HEK293T (cell line): ENCODE results near the gene GPHN.

Experiments
- BHLHE40 ChIP-seq: fragments of 450-650 bp; IDR thresholded peaks from 2 replicates; pipeline ENCODE4 v1.6.1; 2016; ENCODE audit warnings: mild to moderate bottlenecking, moderate library complexity, borderline replicate concordance
- FOXA1 ChIP-seq: fragments of 450-650 bp; IDR thresholded peaks from 2 replicates; pipeline ENCODE4 v1.6.1; 2016; ENCODE audit warnings: mild to moderate bottlenecking
- FOXK2 ChIP-seq: fragments of 450-650 bp; IDR thresholded peaks from 2 replicates; pipeline ENCODE4 v1.6.1; 2016; ENCODE audit warnings: mild to moderate bottlenecking
- PKNOX1 ChIP-seq: fragments of 450-650 bp; IDR thresholded peaks from 2 replicates; pipeline ENCODE4 v1.6.1; 2016
- SP1 ChIP-seq: fragments of 450-650 bp; IDR thresholded peaks from 2 replicates; pipeline ENCODE4 v1.6.1; 2017
- SUZ12 ChIP-seq: fragments of 450-650 bp; IDR thresholded peaks from 2 replicates; pipeline ENCODE4 v1.6.1; 2016; ENCODE audit warnings: mild to moderate bottlenecking
- TARDBP ChIP-seq: fragments of 450-650 bp; IDR thresholded peaks from 2 replicates; pipeline ENCODE4 v1.6.1; 2016

GRCh38 chr14:66490143-66491111 lies 17.5 kb upstream of the GPHN start:
- TF ChIP-seq SP1: no peak
- TF ChIP-seq SUZ12: no peak
- TF ChIP-seq PKNOX1: no peak
- TF ChIP-seq TARDBP: no peak
- no peak for TF ChIP-seq BHLHE40
- TF ChIP-seq FOXA1: no peak
- no peak for TF ChIP-seq FOXK2
